ENCODE results near the gene PHACTR1. TPM values are rescaled to one million over a fixed set of nuclear protein-coding genes. Genes with fewer than 3 reads are reported as not detected.

Gene PHACTR1
- total RNA-seq, 4 donors from 2014 or later = 1.5 to 3.6 (median 2.5) TPM

- peak overlapping the region; percentile 0 for H3K4me3 ChIP-seq (ENCODE audit: low read depth, poor library complexity, severe bottlenecking)
- TF ChIP-seq POLR2A (IDR thresholded peaks at IDR 0.05) (no peak), CTCF (IDR thresholded peaks at IDR 0.05) (no peak)
- DNase-seq (ENCODE audit: low spot score in 2 of 2) = peak; percentile 18 to 87
- 9 to 10% methylated on average over 20 to 21 of the region's 21 CpGs for WGBS, 2 donors
- intact Hi-C loops (cut with DNase I; ENCODE audit: low total_unique reads) = no loop called here
Measured at GRCh38 chr6:13012977-13013680, 296.6 kb downstream of the PHACTR1 start.

- peak overlapping the region; percentile 0 for H3K4me3 ChIP-seq (ENCODE audit: low read depth, poor library complexity, severe bottlenecking)
- DNase-seq (ENCODE audit: low spot score in 2 of 2) = no peak
- no peak for TF ChIP-seq CTCF (IDR thresholded peaks at IDR 0.05)
- TF ChIP-seq POLR2A (IDR thresholded peaks at IDR 0.05) = no peak
- intact Hi-C loops (cut with DNase I; ENCODE audit: low total_unique reads) = no loop called here
- WGBS, 2 donors = 2 to 4% methylated on average over 32 to 73 of the region's 83 CpGs
Measured at GRCh38 chr6:13013681-13014503, 297.3 kb downstream of the PHACTR1 start.

GRCh38 chr6:13014504-13015378 lies 298.2 kb downstream of the PHACTR1 start:
- WGBS, 2 donors = 23 to 37% methylated on average over 37 to 40 of the region's 40 CpGs
- no peak for DNase-seq (ENCODE audit: low spot score in 2 of 2)
- no peak for TF ChIP-seq POLR2A (IDR thresholded peaks at IDR 0.05)
- TF ChIP-seq CTCF (IDR thresholded peaks at IDR 0.05) = no peak
- intact Hi-C loops (cut with DNase I; ENCODE audit: low total_unique reads) = no loop called here
- H3K4me3 ChIP-seq (ENCODE audit: low read depth, poor library complexity, severe bottlenecking) = no peak overlapping the region

GRCh38 chr6:13015379-13015681 lies 298.8 kb downstream of the PHACTR1 start:
- DNase-seq (ENCODE audit: low spot score in 2 of 2) = no peak
- intact Hi-C loops (cut with DNase I; ENCODE audit: low total_unique reads) = no loop called here
- no peak for TF ChIP-seq CTCF (IDR thresholded peaks at IDR 0.05)
- TF ChIP-seq POLR2A (IDR thresholded peaks at IDR 0.05) = no peak
- H3K4me3 ChIP-seq (ENCODE audit: low read depth, poor library complexity, severe bottlenecking) = no peak overlapping the region
- WGBS, 2 donors = 67 to 78% methylated on average over 3 of the region's 3 CpGs

GRCh38 chr6:13024616-13025015 lies 308.0 kb downstream of the PHACTR1 start:
- intact Hi-C loops (cut with DNase I; ENCODE audit: low total_unique reads) = no loop called here
- no peak for TF ChIP-seq CTCF (IDR thresholded peaks at IDR 0.05)
- TF ChIP-seq POLR2A (IDR thresholded peaks at IDR 0.05) = no peak
- H3K4me3 ChIP-seq (ENCODE audit: low read depth, poor library complexity, severe bottlenecking) = no peak overlapping the region
- no peak for DNase-seq (ENCODE audit: low spot score in 2 of 2)
- WGBS, 2 donors = 93 to 97% methylated on average over 2 of the region's 2 CpGs

All from lower leg skin (tissue), 4 donors.